ENCODE measurements around the gene ARHGEF11. TPM values are rescaled to one million over a fixed set of nuclear protein-coding genes. Genes with fewer than 3 reads are reported as not detected.

ARHGEF11 gene
- total and polyA plus RNA-seq, 8 donors, result 34.4 to 53.5 (median 40.1) TPM

DNA sequence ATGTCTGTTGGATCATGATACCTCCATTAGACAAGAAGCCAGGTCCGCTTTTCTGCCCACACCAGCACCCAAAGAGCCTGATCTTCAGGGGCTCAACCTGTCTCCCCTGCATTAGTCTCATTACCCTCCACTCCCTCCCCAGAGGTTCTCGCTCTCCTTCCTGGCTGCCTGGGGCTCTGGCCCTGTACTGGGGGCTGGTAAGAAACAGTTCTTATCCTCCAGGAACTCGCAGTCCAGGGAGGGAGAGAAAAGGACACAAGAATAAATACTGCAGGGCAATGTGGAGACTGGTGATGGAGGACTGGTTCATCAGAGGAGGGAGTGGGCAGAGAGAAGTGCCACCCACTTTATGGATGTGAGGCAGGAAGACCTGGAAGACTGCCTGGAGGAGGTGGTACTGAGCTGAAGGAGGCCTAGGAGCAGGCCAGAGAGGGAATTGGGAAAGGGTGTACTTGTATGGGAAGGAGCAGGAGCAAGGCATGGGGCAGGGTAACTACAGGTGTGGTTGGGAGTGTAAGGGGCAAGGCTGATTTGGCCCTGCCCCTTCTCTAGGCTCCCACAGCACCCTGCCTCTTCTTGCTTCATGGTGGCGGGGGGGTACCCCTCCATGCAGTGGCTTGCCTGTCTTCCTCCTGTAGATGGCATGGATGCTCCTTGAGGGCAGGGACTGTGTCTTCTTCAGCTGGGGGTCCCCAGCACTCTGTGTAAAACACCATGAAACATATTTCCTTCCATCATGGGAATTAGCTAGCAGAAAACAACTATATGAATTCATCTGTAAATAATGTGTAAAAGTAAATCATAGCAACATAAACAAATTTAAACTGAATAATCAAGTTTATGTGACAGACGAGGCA lies 120.2 kb downstream of the ARHGEF11 start:
- H3K27me3 ChIP-seq, result peaks cover 69 to 100% of the 10 kb centered on the region in 2 donors
- DNase-seq (no peak), ATAC-seq (no peak)
- peaks cover 20 to 43% of the 10 kb centered on the region in 2 donors for H3K4me1 ChIP-seq
- intact Hi-C loops (cut with DNase I), result no loop called here
- H3K9me3 ChIP-seq, result no peaks in the 10 kb centered on the region
- no peak overlapping the region for H3K4me3 ChIP-seq
- H3K27ac ChIP-seq, result no peak overlapping the region
- no peak for TF ChIP-seq CTCF (IDR thresholded peaks at IDR 0.05)
- no peaks in the 10 kb centered on the region for H3K36me3 ChIP-seq

DNA sequence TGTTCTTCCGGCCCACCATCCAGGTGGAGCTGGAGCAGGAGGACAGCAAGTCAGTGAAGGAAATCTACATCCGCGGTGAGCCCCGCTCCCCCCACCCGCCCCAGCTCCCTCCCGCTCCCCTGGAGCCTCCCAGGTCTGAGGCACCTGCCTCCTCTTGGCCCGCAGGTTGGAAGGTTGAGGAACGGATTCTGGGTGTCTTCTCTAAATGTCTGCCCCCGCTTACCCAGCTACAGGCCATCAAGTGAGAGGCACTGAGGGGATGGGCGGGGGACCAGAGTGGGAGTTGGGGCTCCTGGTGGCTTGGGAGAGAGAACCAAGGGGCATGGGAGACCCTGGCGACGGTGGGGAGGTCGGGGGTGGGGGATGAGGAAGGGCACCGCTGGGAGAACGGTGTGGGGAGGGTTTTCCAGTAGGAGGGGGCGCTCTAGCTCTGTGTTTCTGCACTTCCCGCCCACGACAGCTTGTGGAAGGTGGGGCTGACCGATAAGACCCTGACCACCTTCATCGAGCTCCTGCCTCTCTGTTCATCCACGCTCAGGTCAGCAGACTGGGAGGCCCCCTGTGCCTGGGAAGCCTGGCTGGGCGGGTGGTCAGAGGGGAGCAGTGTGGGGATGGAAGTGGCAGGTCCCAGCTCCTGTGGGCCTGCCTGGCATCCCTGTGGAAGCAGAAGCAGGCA lies 120.9 kb downstream of the ARHGEF11 start:
- DNase-seq (no peak), ATAC-seq (no peak)
- no peak for TF ChIP-seq CTCF (IDR thresholded peaks at IDR 0.05)
- H3K27ac ChIP-seq, result no peak overlapping the region
- peaks cover 23 to 46% of the 10 kb centered on the region in 2 donors for H3K4me1 ChIP-seq
- H3K27me3 ChIP-seq, result peaks cover 71 to 100% of the 10 kb centered on the region in 2 donors
- intact Hi-C loops (cut with DNase I), result no loop called here
- H3K4me3 ChIP-seq, result no peak overlapping the region
- H3K36me3 ChIP-seq, result no peaks in the 10 kb centered on the region
- H3K9me3 ChIP-seq, result no peaks in the 10 kb centered on the region

GRCh38 chr1:156923670-156924477 lies 121.7 kb downstream of the ARHGEF11 start:
- Histone ChIP-seq H3K27ac (no peak overlapping the region), H3K27me3 (peaks cover 68 to 100% of the 10 kb centered on the region in 2 donors), H3K4me3 (no peak overlapping the region), H3K9me3 (no peaks in the 10 kb centered on the region), H3K36me3 (no peaks in the 10 kb centered on the region), H3K4me1 (peaks cover 23 to 46% of the 10 kb centered on the region in 2 donors)
- DNase-seq (no peak), ATAC-seq (no peak)
- TF ChIP-seq CTCF (IDR thresholded peaks at IDR 0.05), result no peak
- intact Hi-C loops (cut with DNase I), result no loop called here

- Histone ChIP-seq H3K36me3 (no peaks in the 10 kb centered on the region), H3K4me1 (peaks cover 23 to 46% of the 10 kb centered on the region in 2 donors), H3K27me3 (peaks cover 64 to 100% of the 10 kb centered on the region in 2 donors), H3K27ac (no peak overlapping the region), H3K4me3 (no peak overlapping the region), H3K9me3 (no peaks in the 10 kb centered on the region)
- DNase-seq (no peak), ATAC-seq (no peak)
- intact Hi-C loops (cut with DNase I), result no loop called here
- TF ChIP-seq CTCF (IDR thresholded peaks at IDR 0.05), result no peak
Measured at GRCh38 chr1:156922986-156923669, 122.4 kb downstream of the ARHGEF11 start.

All from left lung (tissue), 10 donors.